PFSK-1 (cell line): ENCODE measurements around the gene TULP3.

ENCODE experiments used
- FOXP2 ChIP-seq: optimal IDR thresholded peaks from 2 replicates; pipeline ENCODE3; 2011; ENCODE audit warnings: borderline replicate concordance, control low read depth, inconsistent platforms; ENCODE audit not compliant: insufficient read depth; ENCODE audit errors: extremely low read length, extremely low read depth
- POLR2AphosphoS5 ChIP-seq: IDR thresholded peaks from 2 replicates; pipeline ENCODE4 v1.6.1; 2012; ENCODE audit warnings: low read depth, mild to moderate bottlenecking, control low read depth, low read length, moderate library complexity
- REST ChIP-seq, 2 experiments: IDR thresholded peaks; 2 replicates each; pipeline versions ENCODE4 v1.6.1 to v1.8.0; 2011 to 2012; ENCODE audit warnings: low read depth in 2 of 2, low read length in 2 of 2, control low read depth in 1 of 2, inconsistent platforms in 1 of 2, mild to moderate bottlenecking in 1 of 2, moderate library complexity in 1 of 2; ENCODE audit not compliant: insufficient read depth in 1 of 2
- SIN3A ChIP-seq: IDR thresholded peaks from 2 replicates; pipeline ENCODE4 v1.6.1; 2012; ENCODE audit warnings: mild to moderate bottlenecking, low read length, moderate library complexity, borderline replicate concordance; ENCODE audit not compliant: insufficient read depth
- TAF1 ChIP-seq: IDR thresholded peaks from 2 replicates; pipeline ENCODE4 v1.6.1; 2012; ENCODE audit warnings: low read length, control low read depth, borderline replicate concordance; ENCODE audit not compliant: insufficient read depth

The TULP3 gene

GRCh38 chr12:2895511-2895910, 4.8 kb downstream of the TULP3 start:
- TF ChIP-seq FOXP2 (no peak), REST (IDR thresholded peaks at IDR 0.05; ENCODE audit: insufficient read depth in 1 of 2, low read depth in 2 of 2, low read length in 2 of 2) (no peak), POLR2AphosphoS5 (no peak), TAF1 (no peak), SIN3A (no peak)

GRCh38 chr12:2897418-2897817, 6.7 kb downstream of the TULP3 start:
- TF ChIP-seq POLR2AphosphoS5 (no peak), TAF1 (no peak), SIN3A (no peak), REST (IDR thresholded peaks at IDR 0.05; ENCODE audit: insufficient read depth in 1 of 2, low read depth in 2 of 2, low read length in 2 of 2) (no peak), FOXP2 (no peak)

- no peak for TF ChIP-seq FOXP2
These were observed 10.0 kb downstream of the TULP3 start for GRCh38 chr12:2900642-2901041.

- TF ChIP-seq TAF1 (no peak), FOXP2 (no peak), POLR2AphosphoS5 (no peak), REST (IDR thresholded peaks at IDR 0.05; ENCODE audit: insufficient read depth in 1 of 2, low read depth in 2 of 2, low read length in 2 of 2) (no peak), SIN3A (no peak)
These were observed 11.7 kb downstream of the TULP3 start for GRCh38 chr12:2902272-2902880.

- no peak for TF ChIP-seq SIN3A
- TF ChIP-seq TAF1, result no peak
- TF ChIP-seq REST (IDR thresholded peaks at IDR 0.05; ENCODE audit: insufficient read depth in 1 of 2, low read depth in 2 of 2, low read length in 2 of 2), result no peak
- no peak for TF ChIP-seq POLR2AphosphoS5
- no peak for TF ChIP-seq FOXP2
These were observed 13.6 kb downstream of the TULP3 start for GRCh38 chr12:2904260-2904659.
